ENCODE measurements around the gene ABCA10.

ABCA10 gene

DNA sequence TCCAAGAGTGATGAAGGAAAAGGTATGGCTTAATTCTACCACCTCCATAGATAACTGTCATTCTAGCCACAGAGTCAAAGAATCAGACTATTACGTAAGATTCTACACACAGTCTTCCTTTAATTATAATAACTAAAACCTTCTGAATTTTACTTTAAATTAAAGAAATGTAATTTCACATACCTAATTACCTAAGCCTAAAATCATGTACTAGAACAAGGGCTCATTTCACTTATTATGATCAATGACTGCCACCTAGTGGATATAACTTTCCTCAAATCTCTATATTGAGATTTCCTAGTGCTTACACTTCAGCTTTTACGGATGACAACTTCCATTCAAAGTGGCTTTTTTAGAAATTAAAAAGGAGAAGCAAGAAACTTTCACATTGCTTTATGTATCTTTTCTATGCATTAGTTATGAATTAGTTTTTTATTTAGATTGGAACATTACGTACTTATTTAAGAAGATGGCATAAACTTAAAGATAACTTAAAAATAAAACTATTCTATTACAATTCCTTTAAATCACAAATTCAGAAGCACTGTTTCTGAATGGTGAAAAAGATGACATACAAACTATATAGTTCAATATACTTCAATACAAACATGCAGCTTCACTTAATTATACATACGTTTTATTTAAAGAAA is 18.2 kb upstream of the ABCA10 start:
- H3K9me3 ChIP-seq: no peaks in the 10 kb centered on the region
- TF ChIP-seq, protein P1, sequence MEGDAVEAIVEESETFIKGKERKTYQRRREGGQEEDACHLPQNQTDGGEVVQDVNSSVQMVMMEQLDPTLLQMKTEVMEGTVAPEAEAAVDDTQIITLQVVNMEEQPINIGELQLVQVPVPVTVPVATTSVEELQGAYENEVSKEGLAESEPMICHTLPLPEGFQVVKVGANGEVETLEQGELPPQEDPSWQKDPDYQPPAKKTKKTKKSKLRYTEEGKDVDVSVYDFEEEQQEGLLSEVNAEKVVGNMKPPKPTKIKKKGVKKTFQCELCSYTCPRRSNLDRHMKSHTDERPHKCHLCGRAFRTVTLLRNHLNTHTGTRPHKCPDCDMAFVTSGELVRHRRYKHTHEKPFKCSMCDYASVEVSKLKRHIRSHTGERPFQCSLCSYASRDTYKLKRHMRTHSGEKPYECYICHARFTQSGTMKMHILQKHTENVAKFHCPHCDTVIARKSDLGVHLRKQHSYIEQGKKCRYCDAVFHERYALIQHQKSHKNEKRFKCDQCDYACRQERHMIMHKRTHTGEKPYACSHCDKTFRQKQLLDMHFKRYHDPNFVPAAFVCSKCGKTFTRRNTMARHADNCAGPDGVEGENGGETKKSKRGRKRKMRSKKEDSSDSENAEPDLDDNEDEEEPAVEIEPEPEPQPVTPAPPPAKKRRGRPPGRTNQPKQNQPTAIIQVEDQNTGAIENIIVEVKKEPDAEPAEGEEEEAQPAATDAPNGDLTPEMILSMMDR (IDR thresholded peaks at IDR 0.05): peak; percentile 34
- H3K4me3 ChIP-seq (ENCODE audit: low read depth in 1 of 2, low read length in 1 of 2): no peak overlapping the region
- H3K27ac ChIP-seq: no peak overlapping the region
- peaks cover 32% of the 10 kb centered on the region for H3K36me3 ChIP-seq
- H3K4me1 ChIP-seq (ENCODE audit: control insufficient read depth in 1 of 2, insufficient read depth in 1 of 2, low read depth in 1 of 2, low read length in 1 of 2): peaks cover 0 to 6% of the 10 kb centered on the region in 2 experiments
- H3K27me3 ChIP-seq: no peaks in the 10 kb centered on the region

DNA sequence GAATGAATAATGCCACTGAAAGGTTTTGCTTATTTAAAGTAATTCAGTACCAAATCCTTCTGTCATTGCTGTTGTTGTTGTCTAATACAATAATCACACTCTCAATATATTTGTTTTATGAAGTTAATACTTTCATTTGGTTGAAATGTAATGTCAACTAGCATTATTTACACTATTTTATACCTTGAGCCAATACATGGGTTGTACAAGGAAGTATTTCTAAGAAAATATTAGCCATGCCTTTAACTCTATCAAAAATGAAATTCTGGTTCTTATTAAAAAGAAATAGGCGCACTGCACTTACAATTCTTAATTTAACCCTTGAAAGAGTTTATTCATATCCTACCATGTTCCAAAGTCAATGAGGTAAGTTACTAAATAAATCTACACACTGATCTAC is 17.6 kb upstream of the ABCA10 start:
- TF ChIP-seq, protein P1 (IDR thresholded peaks at IDR 0.05): no peak
- Histone ChIP-seq H3K36me3 (peaks cover 28% of the 10 kb centered on the region), H3K4me3 (ENCODE audit: low read depth in 1 of 2, low read length in 1 of 2) (no peak overlapping the region), H3K4me1 (ENCODE audit: control insufficient read depth in 1 of 2, insufficient read depth in 1 of 2, low read depth in 1 of 2, low read length in 1 of 2) (peaks cover 0 to 6% of the 10 kb centered on the region in 2 experiments), H3K27ac (no peak overlapping the region), H3K27me3 (no peaks in the 10 kb centered on the region), H3K9me3 (no peaks in the 10 kb centered on the region)

GRCh38 chr17:69245617-69246016 is 17.0 kb upstream of the ABCA10 start:
- Histone ChIP-seq H3K9me3 (no peaks in the 10 kb centered on the region), H3K27me3 (no peaks in the 10 kb centered on the region), H3K27ac (no peak overlapping the region), H3K36me3 (peaks cover 25% of the 10 kb centered on the region), H3K4me1 (ENCODE audit: control insufficient read depth in 1 of 2, insufficient read depth in 1 of 2, low read depth in 1 of 2, low read length in 1 of 2) (peaks cover 0 to 6% of the 10 kb centered on the region in 2 experiments), H3K4me3 (ENCODE audit: low read depth in 1 of 2, low read length in 1 of 2) (no peak overlapping the region)
- TF ChIP-seq, protein P1 (IDR thresholded peaks at IDR 0.05): no peak

DNA sequence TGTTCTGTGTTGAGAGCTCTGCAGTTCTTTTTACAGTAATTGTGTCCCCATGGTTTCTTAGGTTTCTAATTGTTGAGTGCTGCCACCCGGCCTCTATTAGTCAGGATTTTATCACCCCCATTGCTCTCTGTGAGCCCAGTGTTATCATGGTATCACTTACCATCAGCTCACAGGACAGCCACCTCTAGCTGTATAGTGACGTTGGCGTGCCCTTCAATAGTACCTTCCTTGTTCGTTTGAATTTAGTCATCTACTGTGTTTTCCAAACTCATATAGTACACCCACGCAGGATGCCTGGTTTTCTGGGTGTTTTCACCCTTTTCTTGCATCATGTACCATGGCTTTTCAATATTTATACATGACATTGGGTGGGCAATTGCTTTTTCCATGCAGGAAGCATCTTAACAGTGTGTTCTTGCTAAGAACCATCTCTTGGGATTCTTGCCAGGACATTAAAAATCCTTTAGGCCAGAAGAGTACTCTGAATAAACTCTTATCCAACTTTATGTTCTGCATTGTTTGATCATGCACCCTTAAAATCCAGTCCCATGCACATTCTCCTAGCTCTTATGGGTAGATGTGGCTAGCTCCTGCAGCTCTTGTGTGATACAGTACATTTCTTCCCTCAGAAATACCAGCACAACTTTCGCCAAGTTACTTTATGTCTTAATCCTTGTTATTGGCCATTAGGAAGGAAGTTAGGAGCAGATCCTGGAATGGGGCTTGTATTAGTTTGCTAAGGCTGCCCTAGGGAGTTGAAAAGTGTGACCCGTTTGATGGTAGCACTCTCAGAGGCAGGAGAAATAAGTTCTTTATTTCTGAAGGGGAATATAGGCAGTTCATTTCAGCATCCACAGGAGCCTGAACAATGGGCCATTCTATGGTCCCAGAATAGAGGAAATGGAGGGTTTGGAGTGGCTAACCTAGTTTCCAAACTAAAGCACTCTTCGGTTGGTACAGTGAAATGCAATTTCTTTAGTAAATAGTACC is 11.3 kb upstream of the ABCA10 start:
- Histone ChIP-seq H3K36me3 (peaks cover 22% of the 10 kb centered on the region), H3K27me3 (no peaks in the 10 kb centered on the region), H3K9me3 (no peaks in the 10 kb centered on the region), H3K27ac (no peak overlapping the region), H3K4me1 (ENCODE audit: control insufficient read depth in 1 of 2, insufficient read depth in 1 of 2, low read depth in 1 of 2, low read length in 1 of 2) (peaks cover 0 to 6% of the 10 kb centered on the region in 2 experiments), H3K4me3 (ENCODE audit: low read depth in 1 of 2, low read length in 1 of 2) (no peak overlapping the region)
- TF ChIP-seq, protein P1 (IDR thresholded peaks at IDR 0.05): no peak

DNA sequence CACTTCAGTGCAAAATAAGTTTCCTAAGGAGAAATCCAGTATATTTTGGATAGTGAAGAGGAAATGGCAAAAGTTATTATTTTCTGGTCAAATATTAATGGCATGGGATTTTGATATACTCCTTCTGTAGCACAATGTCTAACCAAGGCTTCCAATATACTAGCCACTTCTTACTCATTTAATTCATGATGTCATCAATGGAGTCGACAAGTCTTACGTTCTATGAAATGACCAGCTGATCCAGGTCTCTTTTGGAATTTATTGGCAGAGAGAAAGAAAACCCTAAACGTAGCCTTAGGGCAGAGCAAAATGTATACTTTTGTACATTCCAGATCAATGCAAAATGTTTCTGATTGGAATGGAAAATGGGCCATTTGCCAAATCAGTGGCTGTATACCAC is 8.3 kb upstream of the ABCA10 start:
- Histone ChIP-seq H3K36me3 (peaks cover 13% of the 10 kb centered on the region), H3K9me3 (no peaks in the 10 kb centered on the region), H3K4me1 (ENCODE audit: control insufficient read depth in 1 of 2, insufficient read depth in 1 of 2, low read depth in 1 of 2, low read length in 1 of 2) (no peaks in the 10 kb centered on the region), H3K27me3 (no peaks in the 10 kb centered on the region), H3K27ac (no peak overlapping the region), H3K4me3 (ENCODE audit: low read depth in 1 of 2, low read length in 1 of 2) (no peak overlapping the region)
- TF ChIP-seq, protein P1 (IDR thresholded peaks at IDR 0.05): no peak

All from neutrophil (primary cell).